Psoas muscle (tissue), 8 donors: ENCODE results near the gene PRR3. TPM values are rescaled to one million over a fixed set of nuclear protein-coding genes. Genes with fewer than 3 reads are reported as not detected.

Experiments used
- ATAC-seq, 4 donors: fragments of 200-7000 bp; cut with Tn5 transposase; one replicate each; pipeline ENCODE4 v1.9.1; 2020; ENCODE audit warnings: moderate library complexity in 3 of 4, mild to moderate bottlenecking in 2 of 4
- DNase-seq, 2 donors: peaks; one replicate each; pipeline ENCODE4 v3.0.0-alpha.2; 2020
- H3K27ac ChIP-seq: fragments of 200-600 bp; one replicate; pipeline ENCODE4 v1.8.0; 2022
- H3K27me3 ChIP-seq, 3 donors: fragments of 200-600 bp in 1 of 3; one replicate each; pipeline versions ENCODE4 v1.6.1 to v1.8.0; 2013 to 2022; ENCODE audit warnings: low read length in 2 of 3, mild to moderate bottlenecking in 2 of 3, moderate library complexity in 1 of 3; ENCODE audit not compliant: insufficient read depth in 3 of 3
- H3K36me3 ChIP-seq, 2 donors: fragments of 200-600 bp in 1 of 2; one replicate each; pipeline versions ENCODE4 v1.6.1 to v1.8.0; 2013 to 2022; ENCODE audit warnings: low read depth in 1 of 2, mild to moderate bottlenecking in 1 of 2, moderate library complexity in 1 of 2; ENCODE audit not compliant: insufficient read depth in 1 of 2
- H3K4me1 ChIP-seq: fragments of 200-600 bp; one replicate; pipeline ENCODE4 v1.8.0; 2022
- H3K4me3 ChIP-seq: fragments of 200-600 bp; one replicate; pipeline ENCODE4 v1.8.0; 2022; ENCODE audit warnings: mild to moderate bottlenecking
- H3K9me3 ChIP-seq: fragments of 200-600 bp; one replicate; pipeline ENCODE4 v1.8.0; 2022
- CTCF ChIP-seq: fragments of 200-600 bp; IDR thresholded peaks from one replicate; pipeline ENCODE4 v1.8.0; 2022; ENCODE audit warnings: antibody characterized with exemption
- WGBS, 3 donors: extraction: QIAGEN DNeasy Blood & Tissue Kit; methylation state at CpG; one replicate each; pipeline versions ENCODE4 v1.1.6 to v1.1.7; 2013; 5-methylcytosine and 5-hydroxymethylcytosine counted together
- intact Hi-C, 2 donors: fragments of 100-400 bp; cut with DNase I; formaldehyde crosslinking; loops; one replicate each; pipeline versions ENCODE4 v1.11.0 to v1.14.2; 2022
- long read RNA-seq, 2 donors: library from polyadenylated mRNA; unstranded; transcript quantifications; one replicate each; pipeline ENCODE4 v2.0.0, GENCODE V29; 2021
- polyA plus RNA-seq, 3 donors: library from polyadenylated mRNA; stranded (reverse); fragments of 200-250 nt; gene quantifications; one replicate each; pipeline ENCODE4 v1.2.3, GENCODE V29; 2013
- total RNA-seq, 4 donors: library from RNA; stranded (reverse); fragmentation: NEBNext Ultra II Directional in 2 of 4; extraction: Animal tissue kit (Norgen Biotek cat#: 25700) in 2 of 4; gene quantifications; one replicate each; pipeline versions ENCODE4 v1.2.1 to v1.2.4, GENCODE V29; 2021 to 2023
- donor health status: healthy with polysubstance abuse.
- donor health status: DM: no; HTN: no; CAD: no; lungs with moderate emphysema.
- donor health status: Bipolar disorder and iron deficiency.
- donor health status: healthy.
- donor health status: DM: yes; HTN: yes; CAD: no.
- donor health status: DM: no; HTN: no; CAD: no.
- donor health status: DM: no; HTN: no; CAD: no.
- donor health status: DM: yes; HTN: yes; CAD: no.

PRR3 gene
- total RNA-seq (1 to 10 TPM; 1.5 to 3.5 (median 1.8) TPM), polyA plus RNA-seq (1 to 10 TPM; 2.3 to 5.1 (median 3.5) TPM)
- long read RNA-seq, donor 1, partial matches to known transcripts = 0 of 2 reads
- long read RNA-seq, donor 1, other reads (novel, unspliced or antisense) = 1 of 2 reads
- long read RNA-seq, donor 2, partial matches to known transcripts = 0 of 1 reads
- long read RNA-seq, donor 2, other reads (novel, unspliced or antisense) = 0 of 1 reads

- intact Hi-C loops = loop anchor here in 1 of 2 donors (2.0 kb wide), 1 partner anchor 14 kb away; the partner anchor contains the start of gene ABCF1
- TF ChIP-seq CTCF = no peak
- ATAC-seq = peak; percentile 77 to 89 (median 81)
- no peaks in the 10 kb centered on the region for H3K9me3 ChIP-seq
- H3K36me3 ChIP-seq = peaks cover 4 to 39% of the 10 kb centered on the region in 2 donors
- H3K4me3 ChIP-seq = peak within 1 kb of the TSS; percentile 99
- WGBS, 3 donors = 0% methylated on average over 42 of the region's 42 CpGs
- peak within 1 kb of the TSS; percentile 95 for H3K27ac ChIP-seq
- H3K4me1 ChIP-seq = peaks cover 16% of the 10 kb centered on the region
- peak; percentile 88 to 93 for DNase-seq
- H3K27me3 ChIP-seq = no peaks in the 10 kb centered on the region
Observed at GRCh38 chr6:30556906-30557682, at the start of gene PRR3. TSS of gene PRR3 (plus strand) at chr6:30557295. CDS start at chr6:30557345, 50 bp downstream.

- WGBS, 3 donors = 79 to 83% (median 81%) methylated on average over 5 of the region's 5 CpGs
- intact Hi-C loops = no loop called here
- ATAC-seq = no peak
- Histone ChIP-seq H3K27ac (no peak overlapping the region), H3K27me3 (peaks cover 0 to 6% (median 0%) of the 10 kb centered on the region in 3 donors), H3K36me3 (no peaks in the 10 kb centered on the region), H3K4me3 (no peak overlapping the region), H3K4me1 (no peaks in the 10 kb centered on the region), H3K9me3 (no peaks in the 10 kb centered on the region)
- TF ChIP-seq CTCF = no peak
- DNase-seq = no peak
Observed at GRCh38 chr6:30507849-30508827, 49.0 kb upstream of the PRR3 start.

GRCh38 chr6:30508890-30509736 lies 48.0 kb upstream of the PRR3 start:
- TF ChIP-seq CTCF = no peak
- intact Hi-C loops = no loop called here
- DNase-seq (no peak), ATAC-seq (no peak)
- H3K27ac ChIP-seq = no peak overlapping the region
- no peak overlapping the region for H3K4me3 ChIP-seq
- WGBS, 3 donors = 34 to 43% (median 41%) methylated on average over 5 of the region's 5 CpGs
- H3K27me3 ChIP-seq = peaks cover 0 to 8% (median 0%) of the 10 kb centered on the region in 3 donors
- H3K9me3 ChIP-seq = no peaks in the 10 kb centered on the region
- no peaks in the 10 kb centered on the region for H3K36me3 ChIP-seq
- no peaks in the 10 kb centered on the region for H3K4me1 ChIP-seq
